H1 (cell line): ENCODE results near the gene ADM2. TPM values are rescaled to one million over a fixed set of nuclear protein-coding genes. Genes with fewer than 3 reads are reported as not detected.
"Not testable (repeated sequence)": the region's sequence is repeated elsewhere in the genome, so short reads cannot be mapped to it uniquely, and the experiment has no call there.

Experiments
- CTCF ChIA-PET: fragments of 300-600 bp; sonication (Branson Sonifier 250); formaldehyde crosslinking; loops from one replicate; lab custom pipeline; 2021; ENCODE audit not compliant: partially characterized antibody; lab: Charles Lee
- POLR2A ChIA-PET: fragments of 300-600 bp; sonication (Branson Sonifier 250); formaldehyde crosslinking; loops from one replicate; lab custom pipeline; 2021; ENCODE audit warnings: inconsistent platforms; ENCODE audit not compliant: partially characterized antibody; lab: Charles Lee
- DNase-seq, 2 experiments: peaks; one replicate each; pipeline versions ENCODE4 v3.0.0 to v3.0.0-alpha.2; 2010 to 2022; ENCODE audit warnings: low spot score in 2 of 2, low read depth in 1 of 2, mixed read lengths in 1 of 2
- FAIRE-seq: peaks from 2 replicates; lab custom pipeline; 2011; peaks lifted over from hg19 to GRCh38; lab: Jason Lieb, UNC
- H2AFZ ChIP-seq: 2 replicates; pipeline ENCODE4 v1.8.1; 2012; ENCODE audit warnings: low read length, inconsistent platforms
- H2AK5ac ChIP-seq: 2 replicates; pipeline ENCODE4 v1.6.1; 2013; ENCODE audit warnings: low read depth, low read length
- H2BK120ac ChIP-seq: replicated peaks from 2 replicates; pipeline ENCODE3; 2013; ENCODE audit warnings: low read depth, low read length, inconsistent platforms
- H2BK12ac ChIP-seq: 2 replicates; pipeline ENCODE4 v1.6.1; 2013; ENCODE audit warnings: low read depth, low read length
- H2BK15ac ChIP-seq: 2 replicates; pipeline ENCODE4 v1.6.1; 2013; ENCODE audit warnings: low read length
- H2BK20ac ChIP-seq: 2 replicates; pipeline ENCODE4 v1.6.1; 2013; ENCODE audit warnings: low read length
- H2BK5ac ChIP-seq: 2 replicates; pipeline ENCODE4 v1.6.1; 2013; ENCODE audit warnings: low read depth, low read length
- H3K14ac ChIP-seq: 2 replicates; pipeline ENCODE4 v1.6.1; 2013; ENCODE audit warnings: inconsistent platforms; ENCODE audit not compliant: insufficient read length
- H3K18ac ChIP-seq: 2 replicates; pipeline ENCODE4 v1.6.1; 2013; ENCODE audit warnings: low read length; ENCODE audit errors: extremely low read depth
- H3K23ac ChIP-seq: 2 replicates; pipeline ENCODE4 v1.6.1; 2013; ENCODE audit warnings: inconsistent platforms; ENCODE audit not compliant: insufficient read length
- H3K23me2 ChIP-seq: 2 replicates; pipeline ENCODE4 v1.6.1; 2013; ENCODE audit warnings: low read depth, low read length
- H3K27ac ChIP-seq: 2 replicates; pipeline ENCODE4 v1.6.1; 2011; ENCODE audit warnings: low read depth, low read length, inconsistent platforms
- H3K27me3 ChIP-seq, 4 experiments: replicated peaks in 1 of 4; 1 replicate in 1 of 4; 2 replicates in 3 of 4; pipeline versions ENCODE4 v1.6.1 to v1.8.1; 2011 to 2013; ENCODE audit warnings: low read length in 3 of 4, mild to moderate bottlenecking in 3 of 4, inconsistent platforms in 2 of 4, mixed read lengths in 2 of 4, moderate library complexity in 1 of 4; ENCODE audit not compliant: control insufficient read depth in 3 of 4, insufficient read depth in 3 of 4; ENCODE audit errors: extremely low read depth in 1 of 4
- H3K36me3 ChIP-seq, 4 experiments: 2 replicates each; pipeline versions ENCODE4 v1.6.1 to v1.8.1; 2011 to 2013; ENCODE audit warnings: mild to moderate bottlenecking in 4 of 4, low read length in 3 of 4, moderate library complexity in 2 of 4, control low read depth in 1 of 4, inconsistent platforms in 1 of 4; ENCODE audit not compliant: insufficient read depth in 4 of 4, control insufficient read depth in 2 of 4
- H3K4ac ChIP-seq: replicated peaks from 2 replicates; pipeline ENCODE3; 2013; ENCODE audit warnings: low read length, low read depth, mixed read lengths, inconsistent platforms; ENCODE audit not compliant: insufficient read length
- H3K4me1 ChIP-seq, 4 experiments: replicated peaks in 1 of 4; 1 replicate in 1 of 4; 2 replicates in 3 of 4; pipeline versions ENCODE4 v1.6.1 to v1.8.1; 2011 to 2013; ENCODE audit warnings: low read length in 3 of 4, inconsistent platforms in 2 of 4, mixed read lengths in 1 of 4; ENCODE audit not compliant: insufficient read depth in 4 of 4, control insufficient read depth in 3 of 4
- H3K4me2 ChIP-seq, 2 experiments: 2 replicates each; pipeline versions ENCODE4 v1.6.1 to v1.8.1; 2011 to 2013; ENCODE audit warnings: low read depth in 2 of 2, low read length in 2 of 2, control low read depth in 1 of 2, inconsistent platforms in 1 of 2, mild to moderate bottlenecking in 1 of 2; ENCODE audit not compliant: insufficient read depth in 1 of 2
- H3K4me3 ChIP-seq, 4 experiments: fragments of 200-600, 300-600 bp in 1 of 4; sonication (generic), shearing (Covaris generic), sonication (Bioruptor Twin) in 1 of 4; 2 replicates each; pipeline versions ENCODE4 v1.5.1 to v1.8.1; 2011 to 2016; ENCODE audit warnings: low read length in 4 of 4, low read depth in 3 of 4, control low read depth in 2 of 4, inconsistent platforms in 2 of 4, mild to moderate bottlenecking in 2 of 4, mixed read lengths in 1 of 4, moderate library complexity in 1 of 4; ENCODE audit not compliant: insufficient read depth in 2 of 4; ENCODE audit errors: extremely low read depth in 1 of 4
- H3K56ac ChIP-seq: replicated peaks from 2 replicates; pipeline ENCODE3; 2013; ENCODE audit warnings: low read depth, mild to moderate bottlenecking, mixed read lengths, low read length, inconsistent platforms; ENCODE audit not compliant: insufficient read length
- H3K79me1 ChIP-seq: 2 replicates; pipeline ENCODE4 v1.6.1; 2013; ENCODE audit warnings: low read depth, low read length, control low read depth
- H3K79me2 ChIP-seq, 2 experiments: 2 replicates each; pipeline versions ENCODE4 v1.6.1 to v1.8.1; 2012 to 2013; ENCODE audit warnings: low read length in 2 of 2, mild to moderate bottlenecking in 2 of 2, inconsistent platforms in 1 of 2; ENCODE audit not compliant: insufficient read depth in 2 of 2, control insufficient read depth in 1 of 2
- H3K9ac ChIP-seq, 4 experiments: replicated peaks in 1 of 4; 1 replicate in 1 of 4; 2 replicates in 3 of 4; pipeline versions ENCODE4 v1.6.1 to v1.8.1; 2011 to 2013; ENCODE audit warnings: low read depth in 3 of 4, low read length in 3 of 4, control low read depth in 2 of 4, mild to moderate bottlenecking in 2 of 4, moderate library complexity in 2 of 4, inconsistent platforms in 1 of 4; ENCODE audit errors: extremely low read depth in 1 of 4
- H3K9me3 ChIP-seq, 2 experiments: 2 replicates each; pipeline versions ENCODE4 v1.6.1 to v1.8.1; 2012 to 2013; ENCODE audit warnings: mild to moderate bottlenecking in 2 of 2, moderate library complexity in 2 of 2, control low read depth in 1 of 2, inconsistent platforms in 1 of 2, low read depth in 1 of 2, low read length in 1 of 2, mixed read lengths in 1 of 2; ENCODE audit not compliant: insufficient read depth in 2 of 2
- H4K20me1 ChIP-seq, 2 experiments: replicated peaks in 1 of 2; 2 replicates each; pipeline versions ENCODE3 to v1.8.1; 2011 to 2013; ENCODE audit warnings: inconsistent platforms in 2 of 2, low read length in 2 of 2, mild to moderate bottlenecking in 1 of 2; ENCODE audit not compliant: insufficient read depth in 2 of 2, control insufficient read depth in 1 of 2
- H4K5ac ChIP-seq: 2 replicates; pipeline ENCODE4 v1.6.1; 2013; ENCODE audit warnings: low read length, low read depth, mixed read lengths, inconsistent platforms; ENCODE audit not compliant: insufficient read length
- H4K8ac ChIP-seq: 2 replicates; pipeline ENCODE4 v1.8.0; 2013; ENCODE audit warnings: mild to moderate bottlenecking, moderate library complexity, low read length, inconsistent platforms; ENCODE audit not compliant: insufficient read depth; ENCODE audit errors: extremely low read depth
- H4K91ac ChIP-seq: replicated peaks from 2 replicates; pipeline ENCODE3; 2013; ENCODE audit warnings: low read length, mixed read lengths, inconsistent platforms; ENCODE audit not compliant: insufficient read length
- SRF ChIP-seq: IDR thresholded peaks from 2 replicates; pipeline ENCODE4 v1.6.1; 2011; ENCODE audit warnings: mild to moderate bottlenecking, low read depth, low read length, moderate library complexity
- WGBS, 2 experiments: shearing (Covaris generic) in 1 of 2; methylation state at CpG; one replicate each; pipeline versions ENCODE4 v1.1.6 to v1.1.7; 2013 to 2015; ENCODE audit warnings: low lambda C conversion rate in 2 of 2, mixed read lengths in 2 of 2, inconsistent platforms in 1 of 2, low coverage in 1 of 2, missing lambda C conversion rate in 1 of 2; ENCODE audit not compliant: insufficient replicate concordance in 2 of 2, insufficient coverage in 1 of 2, insufficient read length in 1 of 2; ENCODE audit errors: extremely low coverage in 1 of 2, missing lambda C conversion rate in 1 of 2; 5-methylcytosine and 5-hydroxymethylcytosine counted together
- polyA plus RNA-seq, 7 experiments: library from polyadenylated mRNA; depleted of rRNA in 3 of 7; stranded (reverse) in 5 of 7; unstranded in 2 of 7; fragments of >200 nt in 5 of 7; fragments of 200-250 nt in 2 of 7; gene quantifications; 1 replicate in 5 of 7; 2 replicates in 1 of 7; 4 replicates in 1 of 7; pipeline versions ENCODE4 v1.2.1 to v1.2.3, GENCODE V29; 2011 to 2013; ENCODE audit warnings: missing spikeins in 2 of 7, mixed read lengths in 2 of 7
- total RNA-seq: library from RNA; stranded (reverse); fragmentation: NEBNext Ultra II Directional; extraction: Animal tissue kit (Norgen Biotek cat#: 25700); gene quantifications from 2 replicates; pipeline ENCODE4 v1.2.1, GENCODE V29; 2021

Gene ADM2
- total and polyA plus RNA-seq, 2 of the 8 experiments (the other 6 are each of a cell fraction or from before 2014, with no cell fraction given), result 3.3 to 7.5 TPM

- FAIRE-seq, H2AK5ac ChIP-seq, H3K36me3 ChIP-seq, H3K4me2 ChIP-seq, POLR2A ChIA-PET, H2BK12ac ChIP-seq, H3K23ac ChIP-seq, H2BK5ac ChIP-seq, H3K79me1 ChIP-seq, H3K4me3 ChIP-seq, DNase-seq, H2BK120ac ChIP-seq, H3K9ac ChIP-seq, H3K79me2 ChIP-seq, H3K18ac ChIP-seq, H3K27ac ChIP-seq, H3K56ac ChIP-seq, H2BK20ac ChIP-seq, H3K9me3 ChIP-seq, H4K5ac ChIP-seq, H4K91ac ChIP-seq, H2BK15ac ChIP-seq, H4K8ac ChIP-seq, H4K20me1 ChIP-seq, H3K14ac ChIP-seq, H3K4ac ChIP-seq, H2AFZ ChIP-seq: not testable (repeated sequence)
- peaks cover 0 to 14% (median 5%) of the 10 kb centered on the region in 4 experiments; a peak in 5 of 7 replicates for H3K4me1 ChIP-seq
- peaks cover 18% of the 10 kb centered on the region; the same call in 1 of the 2 replicates for H3K23me2 ChIP-seq
- WGBS, 2 experiments, result 87% methylated on average over 21 of the region's 21 CpGs; no CpG with 5 or more reads in 1 of the 2 experiments
- CTCF ChIA-PET, result interaction anchor here (0.9 to 1.2 kb wide), 3 partner anchors 8 to 82 kb away, joined by 3 to 5 read pairs (median 5); partner anchors contain the start of gene SCO2
- TF ChIP-seq SRF, result peak; percentile 83
- H3K27me3 ChIP-seq, result peaks cover 35 to 45% (median 42%) of the 10 kb centered on the region in 4 experiments
Measured at GRCh38 chr22:50533856-50534711, 52.7 kb downstream of the ADM2 start.
